ENCODE data around the gene HECW1. TPM values are rescaled to one million over a fixed set of nuclear protein-coding genes. Genes with fewer than 3 reads are reported as not detected.

The HECW1 gene
- total and polyA plus RNA-seq, 2 of the 13 experiments (the other 11 are each of a cell fraction or from before 2014, with no cell fraction given): not detected

DNA sequence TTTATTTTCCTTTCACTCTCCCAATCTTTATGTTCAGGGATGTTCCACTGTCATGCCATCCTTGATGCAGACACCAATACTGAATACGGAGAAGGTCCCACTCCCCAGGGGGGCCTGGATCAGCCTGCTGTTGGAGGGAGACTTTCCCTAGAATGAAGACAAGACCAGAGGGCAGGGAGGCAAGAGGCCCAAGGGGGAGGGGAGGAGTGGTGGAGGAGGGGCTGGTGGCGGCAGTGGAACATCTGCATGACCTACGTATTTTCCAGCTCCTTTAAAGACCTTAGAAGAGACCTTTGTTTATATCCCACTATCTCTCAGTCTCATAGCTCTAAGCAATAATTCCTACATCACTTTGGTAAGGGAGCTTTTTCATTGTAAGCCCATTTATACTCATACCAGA lies 183.0 kb downstream of the HECW1 start:
- Histone ChIP-seq H3K27me3 (ENCODE audit: control insufficient read depth in 1 of 2, insufficient read depth in 2 of 2, low read length in 2 of 2) (no peaks in the 10 kb centered on the region; a peak in 1 of 5 replicates), H3K9ac (ENCODE audit: insufficient read depth, low read depth, low read length) (no peak overlapping the region), H3K27ac (ENCODE audit: extremely low read length, insufficient read depth, low read length) (no peak overlapping the region), H3K79me2 (ENCODE audit: insufficient read depth, low read length) (no peaks in the 10 kb centered on the region), H3K9me3 (ENCODE audit: low read length) (0 out of 2 replicates have a peak, but pooled peaks cover 7% of the 10 kb centered on the region), H3K4me1 (ENCODE audit: insufficient read depth, low read length) (no peaks in the 10 kb centered on the region), H3K36me3 (replicated peaks in 1 of 2; ENCODE audit: control insufficient read depth in 1 of 2, insufficient read depth in 2 of 2, low read length in 2 of 2) (no peaks in the 10 kb centered on the region), H3K4me3 (replicated peaks in 1 of 3; ENCODE audit: insufficient read depth in 1 of 3, low read depth in 2 of 3, low read length in 3 of 3) (no peak overlapping the region), H2AFZ (ENCODE audit: low read length) (no peak overlapping the region), H3K4me2 (ENCODE audit: low read depth, low read length) (no peak overlapping the region), H4K20me1 (ENCODE audit: insufficient read depth, low read length) (no peaks in the 10 kb centered on the region)
- FAIRE-seq (no peak), ATAC-seq (no peak), DNase-seq (ENCODE audit: low spot score) (no peak)
- 51% methylated on average over 3 of the region's 3 CpGs for WGBS (ENCODE audit: low lambda C conversion rate)
- CTCF ChIA-PET (ENCODE audit: low intra/inter-chr PET ratio, low total read pairs): no interaction called here
- no TSS peak for BruUV-seq (replicated peaks)
- in situ Hi-C loops (cut with HindIII; ENCODE audit: extremely low pct_ligation_motif_present, low pct_unique_long_range_greater_than_20kb): no loop called here
- POLR2A ChIA-PET: no interaction called here
- intact Hi-C loops (cut with micrococcal nuclease; ENCODE audit: unreplicated experiment): no loop called here
- TF ChIP-seq ZNF354B (CRISPR knock-in tag; IDR thresholded peaks at IDR 0.05) (no peak), SIN3B (IDR thresholded peaks at IDR 0.05; ENCODE audit: low read length) (no peak)
- TF ChIP-seq, protein P1, sequence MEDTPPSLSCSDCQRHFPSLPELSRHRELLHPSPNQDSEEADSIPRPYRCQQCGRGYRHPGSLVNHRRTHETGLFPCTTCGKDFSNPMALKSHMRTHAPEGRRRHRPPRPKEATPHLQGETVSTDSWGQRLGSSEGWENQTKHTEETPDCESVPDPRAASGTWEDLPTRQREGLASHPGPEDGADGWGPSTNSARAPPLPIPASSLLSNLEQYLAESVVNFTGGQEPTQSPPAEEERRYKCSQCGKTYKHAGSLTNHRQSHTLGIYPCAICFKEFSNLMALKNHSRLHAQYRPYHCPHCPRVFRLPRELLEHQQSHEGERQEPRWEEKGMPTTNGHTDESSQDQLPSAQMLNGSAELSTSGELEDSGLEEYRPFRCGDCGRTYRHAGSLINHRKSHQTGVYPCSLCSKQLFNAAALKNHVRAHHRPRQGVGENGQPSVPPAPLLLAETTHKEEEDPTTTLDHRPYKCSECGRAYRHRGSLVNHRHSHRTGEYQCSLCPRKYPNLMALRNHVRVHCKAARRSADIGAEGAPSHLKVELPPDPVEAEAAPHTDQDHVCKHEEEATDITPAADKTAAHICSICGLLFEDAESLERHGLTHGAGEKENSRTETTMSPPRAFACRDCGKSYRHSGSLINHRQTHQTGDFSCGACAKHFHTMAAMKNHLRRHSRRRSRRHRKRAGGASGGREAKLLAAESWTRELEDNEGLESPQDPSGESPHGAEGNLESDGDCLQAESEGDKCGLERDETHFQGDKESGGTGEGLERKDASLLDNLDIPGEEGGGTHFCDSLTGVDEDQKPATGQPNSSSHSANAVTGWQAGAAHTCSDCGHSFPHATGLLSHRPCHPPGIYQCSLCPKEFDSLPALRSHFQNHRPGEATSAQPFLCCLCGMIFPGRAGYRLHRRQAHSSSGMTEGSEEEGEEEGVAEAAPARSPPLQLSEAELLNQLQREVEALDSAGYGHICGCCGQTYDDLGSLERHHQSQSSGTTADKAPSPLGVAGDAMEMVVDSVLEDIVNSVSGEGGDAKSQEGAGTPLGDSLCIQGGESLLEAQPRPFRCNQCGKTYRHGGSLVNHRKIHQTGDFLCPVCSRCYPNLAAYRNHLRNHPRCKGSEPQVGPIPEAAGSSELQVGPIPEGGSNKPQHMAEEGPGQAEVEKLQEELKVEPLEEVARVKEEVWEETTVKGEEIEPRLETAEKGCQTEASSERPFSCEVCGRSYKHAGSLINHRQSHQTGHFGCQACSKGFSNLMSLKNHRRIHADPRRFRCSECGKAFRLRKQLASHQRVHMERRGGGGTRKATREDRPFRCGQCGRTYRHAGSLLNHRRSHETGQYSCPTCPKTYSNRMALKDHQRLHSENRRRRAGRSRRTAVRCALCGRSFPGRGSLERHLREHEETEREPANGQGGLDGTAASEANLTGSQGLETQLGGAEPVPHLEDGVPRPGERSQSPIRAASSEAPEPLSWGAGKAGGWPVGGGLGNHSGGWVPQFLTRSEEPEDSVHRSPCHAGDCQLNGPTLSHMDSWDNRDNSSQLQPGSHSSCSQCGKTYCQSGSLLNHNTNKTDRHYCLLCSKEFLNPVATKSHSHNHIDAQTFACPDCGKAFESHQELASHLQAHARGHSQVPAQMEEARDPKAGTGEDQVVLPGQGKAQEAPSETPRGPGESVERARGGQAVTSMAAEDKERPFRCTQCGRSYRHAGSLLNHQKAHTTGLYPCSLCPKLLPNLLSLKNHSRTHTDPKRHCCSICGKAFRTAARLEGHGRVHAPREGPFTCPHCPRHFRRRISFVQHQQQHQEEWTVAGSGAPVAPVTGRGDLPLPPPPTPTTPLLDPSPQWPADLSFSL (CRISPR knock-in tag; IDR thresholded peaks at IDR 0.05): no peak
- TF ChIP-seq, protein P2, sequence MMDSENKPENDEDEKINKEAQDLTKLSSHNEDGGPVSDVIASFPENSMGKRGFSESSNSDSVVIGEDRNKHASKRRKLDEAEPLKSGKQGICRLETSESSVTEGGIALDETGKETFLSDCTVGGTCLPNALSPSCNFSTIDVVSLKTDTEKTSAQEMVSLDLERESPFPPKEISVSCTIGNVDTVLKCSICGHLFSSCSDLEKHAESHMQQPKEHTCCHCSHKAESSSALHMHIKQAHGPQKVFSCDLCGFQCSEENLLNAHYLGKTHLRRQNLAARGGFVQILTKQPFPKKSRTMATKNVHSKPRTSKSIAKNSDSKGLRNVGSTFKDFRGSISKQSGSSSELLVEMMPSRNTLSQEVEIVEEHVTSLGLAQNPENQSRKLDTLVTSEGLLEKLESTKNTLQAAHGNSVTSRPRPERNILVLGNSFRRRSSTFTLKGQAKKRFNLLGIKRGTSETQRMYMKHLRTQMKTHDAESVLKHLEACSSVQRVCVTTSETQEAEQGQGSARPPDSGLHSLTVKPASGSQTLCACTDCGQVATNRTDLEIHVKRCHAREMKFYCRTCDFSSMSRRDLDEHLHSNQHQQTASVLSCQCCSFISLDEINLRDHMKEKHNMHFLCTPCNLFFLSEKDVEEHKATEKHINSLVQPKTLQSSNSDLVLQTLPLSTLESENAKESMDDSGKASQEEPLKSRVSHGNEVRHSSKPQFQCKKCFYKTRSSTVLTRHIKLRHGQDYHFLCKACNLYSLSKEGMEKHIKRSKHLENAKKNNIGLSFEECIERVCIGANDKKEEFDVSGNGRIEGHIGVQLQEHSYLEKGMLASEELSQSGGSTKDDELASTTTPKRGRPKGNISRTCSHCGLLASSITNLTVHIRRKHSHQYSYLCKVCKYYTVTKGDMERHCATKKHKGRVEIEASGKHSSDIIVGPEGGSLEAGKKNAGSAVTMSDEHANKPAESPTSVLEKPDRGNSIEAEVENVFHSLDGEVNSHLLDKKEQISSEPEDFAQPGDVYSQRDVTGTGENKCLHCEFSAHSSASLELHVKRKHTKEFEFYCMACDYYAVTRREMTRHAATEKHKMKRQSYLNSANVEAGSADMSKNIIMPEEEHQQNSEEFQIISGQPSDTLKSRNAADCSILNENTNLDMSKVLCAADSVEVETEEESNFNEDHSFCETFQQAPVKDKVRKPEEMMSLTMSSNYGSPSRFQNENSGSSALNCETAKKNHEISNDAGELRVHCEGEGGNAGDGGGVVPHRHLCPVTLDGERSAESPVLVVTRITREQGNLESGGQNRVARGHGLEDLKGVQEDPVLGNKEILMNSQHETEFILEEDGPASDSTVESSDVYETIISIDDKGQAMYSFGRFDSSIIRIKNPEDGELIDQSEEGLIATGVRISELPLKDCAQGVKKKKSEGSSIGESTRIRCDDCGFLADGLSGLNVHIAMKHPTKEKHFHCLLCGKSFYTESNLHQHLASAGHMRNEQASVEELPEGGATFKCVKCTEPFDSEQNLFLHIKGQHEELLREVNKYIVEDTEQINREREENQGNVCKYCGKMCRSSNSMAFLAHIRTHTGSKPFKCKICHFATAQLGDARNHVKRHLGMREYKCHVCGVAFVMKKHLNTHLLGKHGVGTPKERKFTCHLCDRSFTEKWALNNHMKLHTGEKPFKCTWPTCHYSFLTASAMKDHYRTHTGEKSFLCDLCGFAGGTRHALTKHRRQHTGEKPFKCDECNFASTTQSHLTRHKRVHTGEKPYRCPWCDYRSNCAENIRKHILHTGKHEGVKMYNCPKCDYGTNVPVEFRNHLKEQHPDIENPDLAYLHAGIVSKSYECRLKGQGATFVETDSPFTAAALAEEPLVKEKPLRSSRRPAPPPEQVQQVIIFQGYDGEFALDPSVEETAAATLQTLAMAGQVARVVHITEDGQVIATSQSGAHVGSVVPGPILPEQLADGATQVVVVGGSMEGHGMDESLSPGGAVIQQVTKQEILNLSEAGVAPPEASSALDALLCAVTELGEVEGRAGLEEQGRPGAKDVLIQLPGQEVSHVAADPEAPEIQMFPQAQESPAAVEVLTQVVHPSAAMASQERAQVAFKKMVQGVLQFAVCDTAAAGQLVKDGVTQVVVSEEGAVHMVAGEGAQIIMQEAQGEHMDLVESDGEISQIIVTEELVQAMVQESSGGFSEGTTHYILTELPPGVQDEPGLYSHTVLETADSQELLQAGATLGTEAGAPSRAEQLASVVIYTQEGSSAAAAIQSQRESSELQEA (CRISPR knock-in tag; IDR thresholded peaks at IDR 0.05; ENCODE audit: not compliant biosample characterization): no peak

All from HepG2 (cell line).